Smooth muscle cell of the brain vasculature (primary cell): ENCODE results near the gene HIBADH.
A peak's percentile ranks its signal among the peaks of the same experiment; 100 is the strongest.

ENCODE experiments used
- DNase-seq: peaks from one replicate; pipeline ENCODE4 v3.0.0-alpha.2; 2012; ENCODE audit warnings: low read depth, low spot score

The HIBADH gene

DNA sequence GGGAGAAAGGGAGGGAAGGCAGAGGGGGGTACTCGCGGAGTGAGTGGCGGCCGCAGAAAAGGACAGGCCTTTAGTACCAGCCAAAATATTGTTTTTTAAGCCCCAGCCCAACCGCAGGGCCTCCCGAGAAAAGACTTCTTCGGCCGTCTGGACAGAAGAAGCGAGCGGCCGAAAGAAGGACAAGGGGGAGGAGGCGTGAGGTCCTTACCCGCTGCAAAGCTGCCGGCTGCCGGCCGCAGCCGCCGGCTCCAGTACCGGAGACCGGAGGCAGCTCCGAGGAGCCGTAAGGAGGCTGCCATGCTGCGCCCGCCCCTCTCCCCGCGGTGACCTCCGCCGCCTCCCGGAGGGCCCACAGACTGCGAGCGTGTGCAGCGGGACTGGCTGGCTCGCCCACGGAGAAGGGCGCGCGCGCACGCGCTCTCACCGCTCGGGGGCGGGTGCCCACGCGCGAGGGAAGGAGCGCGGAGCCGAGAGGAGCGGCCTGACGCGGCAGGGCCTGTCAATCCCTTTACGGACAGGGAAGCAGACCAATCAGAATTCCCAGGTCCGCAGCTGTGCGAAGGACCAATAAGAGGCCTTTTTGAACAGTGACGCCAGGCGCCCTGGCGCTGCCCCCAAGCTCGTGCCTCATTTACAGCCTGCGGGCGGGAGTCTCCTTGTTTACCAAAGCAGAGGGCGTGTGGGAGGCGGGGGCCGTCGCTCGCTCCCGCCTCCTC, at the start of gene HIBADH:
Gene HIBADH (minus strand): TSS at position 394 of the 716 bp plus-strand sequence. CDS start 95 bp downstream, at position 299.
- peak; percentile 99 for DNase-seq

DNA sequence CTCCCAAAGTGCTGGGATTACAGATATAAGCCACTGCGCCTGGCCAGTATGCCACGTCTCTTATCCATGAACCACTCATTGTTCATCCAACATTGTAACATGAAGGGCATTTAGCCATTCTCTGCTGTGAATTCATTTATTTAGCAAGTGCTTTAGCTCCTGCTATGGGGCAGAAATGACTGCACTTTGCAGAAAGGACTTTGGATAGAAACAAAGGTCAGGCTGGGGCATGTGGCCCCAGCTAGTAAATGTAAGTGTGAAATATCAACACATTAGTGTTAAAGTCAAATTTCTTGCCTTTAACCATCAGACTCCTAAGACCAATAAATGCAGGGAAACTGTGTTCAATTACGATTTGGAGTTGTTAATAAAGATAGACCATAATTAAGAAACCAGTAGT, 49.5 kb upstream of the HIBADH start:
- DNase-seq, result no peak

DNA sequence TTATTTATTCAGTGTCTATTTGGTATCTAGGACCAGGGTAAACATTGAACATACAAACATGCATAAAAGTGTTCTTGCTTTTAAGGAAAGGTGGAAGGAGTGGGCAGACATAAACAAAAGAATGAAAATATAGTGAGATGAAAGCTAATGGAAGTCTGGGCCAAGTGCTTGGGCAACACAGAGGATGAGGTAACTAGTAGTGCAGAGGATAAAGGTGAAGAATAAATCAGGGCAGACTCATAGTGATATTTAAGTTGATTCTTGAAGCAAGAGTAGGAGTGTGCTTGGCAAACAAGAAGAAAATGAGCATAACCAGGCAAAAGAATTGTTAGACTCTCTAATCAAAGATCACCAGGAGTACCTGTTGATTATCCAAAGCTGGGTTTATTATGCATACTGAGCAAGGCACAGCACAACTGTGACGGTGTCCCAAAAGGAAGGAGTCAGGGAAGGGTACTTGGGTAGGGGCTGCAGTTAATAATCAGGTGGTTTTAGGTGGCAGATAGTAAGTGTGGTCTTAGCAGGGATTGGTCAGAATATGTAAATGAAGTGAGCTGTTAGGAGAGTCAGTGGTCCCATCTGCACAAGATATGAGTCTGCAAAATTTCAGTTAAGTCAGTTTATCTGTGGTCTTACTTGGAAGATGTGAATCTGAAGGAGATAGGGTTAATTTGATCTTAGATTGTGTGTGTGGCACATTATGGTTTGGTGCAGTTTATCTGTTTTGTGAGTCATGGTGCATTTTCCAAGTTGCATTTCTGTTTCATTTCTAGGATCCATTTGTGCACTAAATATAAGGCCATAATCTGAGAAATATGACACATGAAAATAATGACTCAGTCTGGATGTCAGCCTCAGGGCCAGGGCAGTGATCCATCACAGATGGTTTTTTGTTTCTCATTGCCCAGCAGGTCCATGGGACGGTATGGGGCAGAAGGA, 46.7 kb upstream of the HIBADH start:
- peak; percentile 13 for DNase-seq

DNA sequence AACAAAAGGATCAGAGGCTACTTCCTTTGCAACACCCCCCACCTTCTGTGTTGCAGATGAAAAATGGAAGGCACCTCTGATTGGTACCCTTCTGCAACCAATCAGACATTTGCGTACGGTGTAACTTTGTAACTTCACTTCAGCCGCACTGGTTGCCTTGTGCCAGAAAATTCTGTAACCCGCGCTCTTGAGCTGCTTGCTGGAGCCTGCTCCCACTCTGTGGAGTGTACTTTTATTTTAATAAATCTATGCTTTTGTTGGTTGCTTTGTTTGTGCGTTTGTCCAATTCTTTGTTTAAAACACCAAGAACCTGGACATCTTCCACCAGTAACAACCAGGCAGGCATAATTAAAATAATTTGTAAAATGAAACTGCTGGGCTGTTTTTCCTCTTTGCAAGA, 45.8 kb upstream of the HIBADH start:
- no peak for DNase-seq

DNA sequence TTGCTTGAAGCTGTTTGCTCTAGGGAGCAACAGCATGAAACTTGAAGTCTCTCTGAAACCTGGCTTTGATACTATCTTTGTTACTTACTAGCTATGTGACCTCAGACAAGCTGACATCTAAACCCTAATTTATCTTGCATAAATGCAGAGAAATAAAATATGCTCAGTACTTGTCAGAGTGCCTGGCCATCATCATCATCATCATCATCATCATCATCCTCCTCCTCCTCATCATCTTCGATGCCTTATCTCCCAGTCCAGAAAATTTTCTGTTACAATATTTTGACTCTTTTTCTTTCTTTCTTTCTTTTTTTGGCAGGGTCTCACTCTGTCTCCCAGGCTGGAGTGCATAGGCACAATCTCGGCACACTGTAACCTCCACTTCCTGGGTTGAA, 42.5 kb upstream of the HIBADH start:
- no peak for DNase-seq

DNA sequence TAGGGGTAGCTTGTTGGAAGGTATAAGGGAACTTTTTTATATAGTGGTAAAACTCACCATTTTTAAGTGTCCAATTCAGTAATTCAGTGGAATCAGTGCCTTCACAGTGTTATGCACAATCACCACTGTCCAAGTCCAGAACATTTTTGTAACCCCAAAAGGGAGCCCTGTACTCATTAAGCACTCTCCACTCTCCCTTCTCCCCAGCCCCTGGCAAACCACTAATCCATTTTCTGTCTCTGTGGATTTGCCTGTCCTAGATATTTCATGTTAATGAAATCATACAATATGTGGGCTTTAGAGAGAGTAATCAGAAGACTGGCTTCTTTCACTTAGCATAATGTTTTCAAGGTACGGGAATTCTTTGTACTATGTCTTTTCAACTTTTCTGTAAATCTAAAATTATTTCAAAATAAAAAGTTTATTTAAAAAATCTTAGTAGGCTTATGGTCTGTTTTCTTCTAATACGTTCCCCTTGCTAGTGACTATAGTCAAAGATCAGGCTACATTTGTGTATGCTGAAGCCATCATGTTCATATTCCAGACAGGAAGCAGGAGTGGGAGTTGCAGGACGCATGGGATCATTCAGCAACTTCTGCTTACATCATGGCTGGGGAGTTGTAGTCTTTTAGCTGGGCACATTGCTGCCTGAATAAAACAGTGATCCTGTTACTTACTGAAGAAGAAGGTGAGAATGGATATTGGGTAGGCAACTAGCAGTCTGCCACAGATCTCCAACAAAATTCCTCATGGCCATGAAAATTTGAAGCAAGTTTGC, 41.9 kb upstream of the HIBADH start:
- DNase-seq, result no peak

DNA sequence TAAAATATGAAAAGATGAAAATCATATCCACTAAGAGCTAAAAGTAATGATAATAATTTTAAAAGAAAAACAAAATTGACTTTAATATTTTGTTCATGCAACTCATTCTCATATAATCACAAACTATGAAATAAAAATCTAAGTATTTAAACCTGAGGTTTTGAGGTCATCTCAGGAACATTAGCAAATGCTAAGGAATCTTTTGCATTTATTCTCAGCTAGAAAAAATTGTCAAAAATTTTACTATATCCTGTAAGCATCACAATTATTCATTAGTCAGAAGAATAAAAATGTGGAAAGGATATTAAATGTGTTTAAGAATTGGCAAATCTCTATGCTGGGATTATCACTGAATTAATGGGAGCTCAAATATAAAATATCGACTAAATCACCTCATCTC, 40.5 kb upstream of the HIBADH start:
- DNase-seq, result no peak

DNA sequence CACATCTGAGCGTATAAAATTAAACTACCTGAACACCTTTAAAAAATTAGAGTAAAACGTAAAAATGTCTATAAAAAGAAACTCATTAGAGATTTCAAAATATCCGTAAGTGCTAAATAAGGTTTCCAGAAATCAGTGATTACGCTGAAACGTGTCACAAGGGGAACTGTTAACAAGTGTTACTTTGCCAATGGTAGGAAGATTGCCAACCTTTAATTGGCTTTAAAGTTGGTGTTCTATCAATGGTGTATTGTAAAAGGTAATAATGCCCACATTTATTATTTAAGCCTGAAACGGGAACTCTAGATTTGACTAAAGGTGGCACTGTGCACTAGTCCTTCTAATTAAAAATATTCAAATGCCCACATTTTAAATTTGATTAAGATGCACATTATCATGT, 37.8 kb upstream of the HIBADH start:
- no peak for DNase-seq

DNA sequence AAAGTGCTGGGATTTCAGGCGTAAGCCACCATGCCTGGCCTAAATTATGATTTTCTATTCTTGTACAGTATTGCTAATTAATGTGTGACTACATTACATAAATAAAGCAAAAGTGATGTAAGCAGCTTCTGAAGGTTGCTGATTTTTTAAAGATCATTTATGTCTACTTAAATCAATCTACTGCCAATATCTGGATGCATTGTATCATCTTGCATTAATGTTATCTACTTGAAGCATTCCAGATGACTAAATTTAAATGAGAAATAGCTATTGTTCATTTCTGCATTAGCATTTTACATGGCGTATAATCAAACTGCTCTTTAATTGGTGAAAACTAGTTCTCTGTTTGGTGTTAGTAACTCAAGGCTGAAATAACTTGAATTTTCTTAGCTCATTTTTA, 37.1 kb upstream of the HIBADH start:
- no peak for DNase-seq

DNA sequence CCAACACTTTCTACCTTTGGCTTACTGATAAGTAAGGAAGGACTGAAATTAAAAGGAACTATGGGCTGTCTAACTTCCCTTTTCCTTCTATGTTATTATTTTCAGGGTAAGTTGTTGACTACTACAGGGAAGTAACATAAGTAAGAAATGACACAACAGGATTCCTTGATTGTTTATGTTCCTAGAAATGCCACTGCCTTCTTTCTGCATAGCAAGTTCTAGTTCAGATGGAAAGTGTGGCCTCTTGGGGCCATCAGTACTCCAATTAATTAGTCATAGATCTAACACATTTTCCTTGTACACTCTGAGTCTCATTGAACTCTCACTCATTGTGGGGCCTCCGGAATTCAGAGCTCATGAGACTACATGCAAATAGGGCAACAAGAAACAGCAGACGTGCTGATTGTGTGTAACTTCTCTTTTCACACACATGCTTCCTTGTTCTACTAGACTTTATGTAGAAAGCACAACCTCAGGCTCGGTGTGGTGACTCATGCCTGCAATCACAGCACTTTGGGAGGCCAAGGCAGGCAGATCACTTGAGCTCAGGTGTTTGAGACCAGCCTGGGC, 35.3 kb upstream of the HIBADH start:
- no peak for DNase-seq

DNA sequence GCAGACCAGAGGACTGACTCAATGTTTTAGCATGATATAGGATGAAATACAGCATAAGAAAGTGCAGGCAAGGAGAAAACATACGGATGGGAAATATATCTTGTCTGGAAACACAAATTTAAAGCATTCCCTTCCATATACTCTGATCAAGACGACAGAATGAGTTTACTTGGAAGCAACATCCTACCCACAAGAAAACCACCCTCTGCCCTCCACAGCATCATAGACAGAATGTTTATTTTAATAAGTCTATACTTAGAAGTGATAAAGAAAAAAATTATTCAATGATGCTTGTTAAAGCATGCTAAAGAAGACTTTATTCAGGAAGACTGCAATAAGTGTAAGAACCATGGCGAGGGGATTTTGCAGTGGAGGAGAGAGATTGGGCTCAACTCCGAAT, 32.4 kb upstream of the HIBADH start:
- no peak for DNase-seq

DNA sequence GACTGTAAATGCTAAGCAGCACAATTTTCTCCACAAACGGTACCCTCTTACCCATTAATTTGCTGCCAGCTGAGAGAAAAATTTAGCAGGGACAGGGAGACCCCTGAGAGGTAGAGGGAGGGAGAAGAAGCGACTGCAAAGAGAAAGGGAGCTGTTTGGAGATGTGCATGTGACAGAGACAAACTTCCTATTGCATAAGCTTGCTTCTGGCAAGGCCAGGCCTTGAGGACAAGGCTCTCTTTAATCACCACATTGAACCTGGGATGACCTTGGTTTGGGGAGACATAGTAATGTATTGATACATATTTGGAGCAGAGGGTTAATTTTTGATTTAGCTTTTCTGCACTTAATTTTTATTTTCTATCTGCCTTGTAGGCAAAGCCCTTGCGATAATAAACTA, 31.1 kb upstream of the HIBADH start:
- no peak for DNase-seq

DNA sequence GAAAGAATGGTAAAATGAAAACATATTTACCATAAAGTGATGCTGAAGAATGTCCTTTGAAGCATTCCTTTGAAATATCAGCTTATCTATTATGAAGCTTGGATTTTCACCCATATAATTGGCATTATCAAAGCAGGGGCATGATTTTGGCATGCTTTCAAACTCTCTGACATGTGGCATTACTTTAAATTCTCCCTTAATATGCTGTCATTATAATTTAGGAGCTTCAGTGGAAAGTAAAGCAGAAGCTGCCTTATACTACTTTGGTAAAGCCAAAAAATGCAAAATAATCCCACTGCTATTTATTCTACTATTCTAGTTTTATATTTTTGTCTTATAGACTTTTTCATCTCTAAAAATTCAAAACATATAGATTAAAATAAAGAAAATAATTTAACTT, 28.0 kb upstream of the HIBADH start:
- DNase-seq, result no peak

DNA sequence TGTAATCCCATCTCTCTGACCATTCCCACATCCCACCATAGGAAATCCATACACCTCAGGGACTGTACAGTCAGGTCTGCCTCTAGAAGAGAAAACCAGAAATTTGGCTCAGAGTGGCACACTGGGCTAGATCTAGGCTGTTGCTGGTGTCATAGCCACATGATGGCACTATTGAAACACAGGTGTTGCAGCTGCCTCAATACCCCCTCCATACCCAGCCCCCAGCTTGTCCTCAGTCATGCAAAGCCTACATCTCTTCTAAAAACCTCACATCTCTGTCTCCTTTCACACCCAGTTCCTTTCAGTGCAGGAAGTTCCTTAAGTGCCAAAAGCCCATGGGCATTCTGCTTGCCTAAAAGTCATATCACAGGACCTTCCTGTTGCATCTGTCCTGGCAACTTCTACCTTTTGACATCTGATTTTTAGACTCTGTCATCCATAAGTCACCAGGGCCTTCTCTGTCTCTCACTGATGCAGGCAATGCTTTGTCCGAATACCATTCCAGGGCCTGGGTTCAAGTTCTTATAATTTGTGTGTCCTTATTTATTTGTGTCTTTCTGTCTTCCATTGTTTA, 27.0 kb upstream of the HIBADH start:
- DNase-seq, result no peak

DNA sequence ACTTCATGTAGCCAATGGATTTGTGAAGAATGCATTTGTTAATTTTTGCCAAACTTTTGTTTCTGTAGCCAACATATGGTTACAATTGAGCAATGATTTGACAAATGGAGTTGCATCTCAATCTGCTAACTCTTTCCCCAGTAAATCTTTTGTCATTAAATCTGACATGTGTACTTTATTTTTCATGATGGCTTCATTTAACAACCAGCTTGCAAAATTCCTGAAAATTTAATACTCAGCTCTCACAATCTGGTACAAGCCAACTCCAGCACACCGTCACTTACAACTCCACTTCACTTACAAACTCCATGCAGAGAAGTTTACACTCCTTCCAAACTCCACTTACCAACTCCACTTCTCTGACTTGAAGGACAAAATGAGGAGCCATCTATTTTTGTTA, 26.5 kb upstream of the HIBADH start:
- no peak for DNase-seq

DNA sequence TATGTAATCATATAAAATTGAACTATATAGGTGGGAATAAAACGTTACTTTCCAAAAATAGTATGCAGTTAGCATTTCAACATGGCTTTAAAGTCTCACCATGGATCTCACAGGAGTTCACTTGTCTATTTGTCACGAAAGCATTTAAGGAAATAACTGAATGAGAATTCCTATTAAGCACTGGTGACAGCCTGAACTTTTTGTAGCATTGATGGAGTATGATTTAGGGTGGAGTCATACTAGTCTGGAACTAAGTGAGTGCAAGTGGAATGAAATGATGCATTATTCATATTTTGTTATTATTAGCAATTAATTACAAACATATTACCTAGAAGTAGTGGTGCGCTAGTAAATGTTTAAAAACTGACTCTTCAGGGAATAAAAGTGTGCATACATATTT, 26.0 kb upstream of the HIBADH start:
- DNase-seq, result no peak

DNA sequence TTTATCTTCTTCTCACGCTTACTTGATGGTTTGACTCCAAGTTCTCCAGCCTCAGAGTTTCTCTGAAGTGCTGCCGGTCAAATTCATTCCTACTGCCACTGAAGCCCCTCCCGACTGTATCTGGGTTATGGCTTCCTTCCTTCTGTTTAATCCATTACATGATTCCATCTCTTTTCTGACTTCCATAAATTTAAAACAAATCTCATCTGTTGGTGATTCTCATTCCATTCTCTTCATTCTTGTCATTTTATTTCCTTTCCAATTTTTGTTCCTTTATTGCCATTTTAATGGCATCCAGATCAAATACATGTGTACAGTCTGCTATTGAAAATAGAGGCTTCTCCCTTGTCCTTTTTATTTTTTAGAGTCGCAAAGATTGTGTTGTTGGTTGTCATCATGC, 25.4 kb upstream of the HIBADH start:
- DNase-seq, result no peak

DNA sequence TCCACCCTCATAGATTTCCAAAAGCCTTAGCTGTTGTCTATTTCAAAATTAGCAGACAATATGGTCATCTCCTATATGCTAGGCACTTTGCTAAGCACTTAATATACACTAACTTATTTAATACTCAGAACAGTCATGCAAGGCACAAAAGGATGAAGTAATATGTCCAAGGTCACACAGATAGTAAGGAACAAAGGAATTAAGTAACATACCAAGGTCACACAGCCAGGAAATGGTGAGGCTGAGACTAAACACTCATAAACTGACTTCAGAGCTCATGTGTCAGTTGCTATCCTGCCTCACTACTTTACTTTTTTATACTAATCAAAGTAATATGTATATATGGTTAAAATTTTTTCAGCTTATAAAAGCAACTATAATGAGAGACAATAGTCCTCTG, 23.6 kb upstream of the HIBADH start:
- DNase-seq, result no peak

DNA sequence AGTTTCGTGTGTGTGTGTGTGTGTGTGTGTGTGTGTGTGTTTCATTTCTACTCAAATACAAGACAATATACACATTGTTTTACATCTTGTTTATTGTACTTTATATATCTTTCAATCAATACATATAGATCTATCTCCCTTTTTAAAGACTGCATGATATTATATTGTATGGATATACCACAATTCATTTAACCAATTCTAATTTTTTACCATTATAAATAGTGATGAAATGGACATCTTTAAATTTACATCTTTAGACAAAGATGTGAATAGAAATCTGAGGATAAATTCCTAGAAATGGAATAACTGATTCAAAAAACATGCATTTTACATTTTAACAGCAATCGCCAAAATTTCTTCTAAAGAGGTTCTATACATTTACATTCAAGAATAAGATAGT, 23.2 kb upstream of the HIBADH start:
- no peak for DNase-seq

DNA sequence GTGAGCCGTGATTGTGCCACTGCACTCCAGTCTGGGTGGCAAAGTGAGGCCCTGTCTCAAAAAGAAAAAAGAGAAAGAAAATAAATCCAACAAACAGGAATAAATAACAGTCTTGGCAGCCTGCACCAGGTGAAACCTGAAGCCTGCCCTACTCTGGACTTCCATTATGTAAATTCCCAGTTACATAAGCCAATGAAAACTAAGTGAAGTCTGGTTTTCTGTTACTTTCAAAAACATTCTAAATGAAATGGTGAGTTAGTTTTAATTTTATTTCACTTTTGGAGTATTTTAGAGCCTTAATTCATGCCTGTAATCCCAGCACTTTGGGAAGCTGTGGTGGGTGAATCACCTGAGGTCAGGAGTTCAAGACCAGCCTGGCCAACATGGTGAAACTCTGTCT, 22.5 kb upstream of the HIBADH start:
- DNase-seq, result no peak

DNA sequence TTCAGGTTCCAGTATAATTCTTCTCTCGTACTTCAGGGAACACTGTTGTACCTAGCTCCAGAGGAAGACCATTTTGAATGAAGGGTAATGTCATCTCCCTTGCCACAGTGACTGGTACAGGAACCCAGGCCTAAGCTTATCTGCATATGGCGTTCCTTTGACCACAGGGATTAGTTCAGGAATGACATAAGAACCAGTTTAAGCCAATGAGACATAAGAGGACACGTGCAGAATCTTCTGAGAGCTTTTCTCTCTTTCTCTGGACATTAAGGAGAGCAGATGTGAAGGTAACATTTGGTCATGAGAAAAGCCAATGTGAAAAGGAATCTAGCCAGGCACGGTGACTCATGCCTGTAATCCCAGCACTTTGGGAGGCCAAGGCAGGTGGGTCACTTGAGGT, 21.8 kb upstream of the HIBADH start:
- DNase-seq, result no peak

DNA sequence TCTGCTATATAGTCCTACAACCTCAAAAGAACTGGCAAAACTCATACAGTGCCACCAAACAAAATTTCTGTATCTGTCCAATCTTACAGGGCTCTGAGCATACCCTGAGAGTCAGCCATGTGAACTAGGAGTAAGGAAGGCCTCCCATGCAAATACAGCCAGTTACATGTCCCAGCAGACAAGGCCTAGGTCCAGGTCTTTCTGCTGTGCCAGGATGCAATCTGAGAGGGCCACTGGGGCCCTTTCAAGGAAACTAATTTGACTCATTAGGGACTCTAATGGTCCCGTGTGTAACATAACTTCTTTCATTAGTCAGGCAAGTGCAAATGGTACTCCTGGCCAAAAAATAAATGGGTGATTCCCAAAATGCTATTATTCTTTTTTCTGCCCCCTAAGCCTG, 17.9 kb upstream of the HIBADH start:
- DNase-seq, result no peak
